ENCODE measurements around the gene NEK5.

Gene NEK5

DNA sequence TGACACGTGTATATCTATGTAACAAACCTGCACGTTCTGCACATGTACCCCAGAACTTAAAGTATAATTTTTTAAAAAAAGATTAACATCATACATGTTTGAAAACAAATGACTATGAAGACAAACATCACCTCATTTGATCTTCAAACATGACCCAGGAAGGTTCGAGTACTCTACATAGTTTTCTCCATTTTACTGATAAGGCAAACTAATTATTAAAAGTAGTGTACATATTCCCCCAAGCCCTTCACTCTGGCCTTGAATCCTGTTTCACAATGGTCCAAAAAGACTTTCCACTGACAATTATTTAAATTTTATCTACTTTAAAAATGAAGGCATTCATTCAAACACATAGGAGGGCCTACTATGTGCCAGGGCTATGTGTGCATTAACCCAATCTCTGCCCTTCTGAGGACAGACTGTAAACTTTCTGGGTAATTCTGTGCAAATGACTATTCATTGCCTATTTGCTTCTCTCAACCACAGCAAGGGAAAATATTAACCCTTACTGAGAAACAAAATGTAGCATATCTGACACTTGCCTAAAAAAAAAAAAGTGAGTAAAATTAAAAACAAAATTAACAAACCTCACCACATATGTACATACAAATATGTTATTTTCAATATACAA is 139.8 kb downstream of the NEK5 start:
- no peak for DNase-seq (ENCODE audit: low read depth in 2 of 2, low spot score in 1 of 2)

Measured in stimulated activated CD8-positive, alpha-beta memory T cell treated with anti-CD3 and anti-CD28 coated beads, Interleukin-4, amount 100 ng/mL, for 1 hour (primary cell).